ENCODE data around the gene AAGAB. TPM values are rescaled to one million over a fixed set of nuclear protein-coding genes. Genes with fewer than 3 reads are reported as not detected.

The AAGAB gene
- total RNA-seq, 2 donors from 2014 or later: 57.6 to 58.3 TPM

GRCh38 chr15:67207555-67208207, 46.8 kb downstream of the AAGAB start:
- no peaks in the 10 kb centered on the region for H3K36me3 ChIP-seq
- intact Hi-C loops (cut with DNase I): no loop called here
- no peak for TF ChIP-seq CTCF (IDR thresholded peaks at IDR 0.05)

GRCh38 chr15:67202991-67203390, 51.5 kb downstream of the AAGAB start:
- no peak overlapping the region for H3K27ac ChIP-seq
- H3K4me1 ChIP-seq: no peaks in the 10 kb centered on the region
- DNase-seq: no peak
- H3K27me3 ChIP-seq: no peaks in the 10 kb centered on the region
- no peak for TF ChIP-seq CTCF (IDR thresholded peaks at IDR 0.05)
- no peak overlapping the region for H3K4me3 ChIP-seq
- intact Hi-C loops (cut with DNase I): no loop called here
- H3K9ac ChIP-seq (ENCODE audit: low read depth in 2 of 2, low read length in 2 of 2): no peak overlapping the region
- H3K36me3 ChIP-seq: no peaks in the 10 kb centered on the region
- no peaks in the 10 kb centered on the region for H3K9me3 ChIP-seq

More at GRCh38 chr15:67207555-67208207, 46.8 kb downstream of the AAGAB start:
- no peaks in the 10 kb centered on the region for H3K27me3 ChIP-seq
- no peak overlapping the region for H3K4me3 ChIP-seq
- no peaks in the 10 kb centered on the region for H3K9me3 ChIP-seq
- DNase-seq: no peak
- no peak overlapping the region for H3K9ac ChIP-seq (ENCODE audit: low read depth in 2 of 2, low read length in 2 of 2)
- no peaks in the 10 kb centered on the region for H3K4me1 ChIP-seq
- H3K27ac ChIP-seq: no peak overlapping the region

GRCh38 chr15:67202091-67202490, 52.4 kb downstream of the AAGAB start:
- Histone ChIP-seq H3K27ac (no peak overlapping the region), H3K27me3 (no peaks in the 10 kb centered on the region), H3K36me3 (no peaks in the 10 kb centered on the region), H3K4me1 (no peaks in the 10 kb centered on the region), H3K4me3 (no peak overlapping the region), H3K9me3 (no peaks in the 10 kb centered on the region), H3K9ac (ENCODE audit: low read depth in 2 of 2, low read length in 2 of 2) (no peak overlapping the region)
- intact Hi-C loops (cut with DNase I): no loop called here
- no peak for DNase-seq
- TF ChIP-seq CTCF (IDR thresholded peaks at IDR 0.05): no peak

- Histone ChIP-seq H3K4me1 (no peaks in the 10 kb centered on the region), H3K4me3 (no peak overlapping the region), H3K9ac (ENCODE audit: low read depth in 2 of 2, low read length in 2 of 2) (no peak overlapping the region), H3K36me3 (no peaks in the 10 kb centered on the region), H3K27ac (no peak overlapping the region), H3K9me3 (no peaks in the 10 kb centered on the region), H3K27me3 (no peaks in the 10 kb centered on the region)
- TF ChIP-seq CTCF (IDR thresholded peaks at IDR 0.05): no peak
- no peak for DNase-seq
- intact Hi-C loops (cut with DNase I): no loop called here
Observed at GRCh38 chr15:67201136-67201535, 53.3 kb downstream of the AAGAB start.

GRCh38 chr15:67199881-67200763, 54.3 kb downstream of the AAGAB start:
- no peak for DNase-seq
- Histone ChIP-seq H3K9me3 (no peaks in the 10 kb centered on the region), H3K27me3 (no peaks in the 10 kb centered on the region), H3K36me3 (no peaks in the 10 kb centered on the region), H3K4me1 (no peaks in the 10 kb centered on the region), H3K9ac (ENCODE audit: low read depth in 2 of 2, low read length in 2 of 2) (no peak overlapping the region), H3K4me3 (no peak overlapping the region), H3K27ac (no peak overlapping the region)
- intact Hi-C loops (cut with DNase I): no loop called here
- TF ChIP-seq CTCF (IDR thresholded peaks at IDR 0.05): no peak
